K562 (cell line): Measurements from ENCODE around the gene MARS1. TPM values are rescaled to one million over a fixed set of nuclear protein-coding genes. Genes with fewer than 3 reads are reported as not detected.
A peak's percentile ranks its signal among the peaks of the same experiment; 100 is the strongest.

ENCODE experiments used
- ETS1 ChIP-seq: conservative IDR thresholded peaks from 2 replicates; pipeline ENCODE4 v1.6.1; 2011; ENCODE audit warnings: low read depth, mild to moderate bottlenecking, low read length; ENCODE audit not compliant: control insufficient read depth
- GTF2E2 ChIP-seq: fragments of 200-800 bp; sonication (Bioruptor generic); IDR thresholded peaks from 2 replicates; pipeline ENCODE4 v1.6.1; 2016; ENCODE audit warnings: missing genetic modification characterization, missing compliant biosample characterization
- HLTF ChIP-seq: fragments of 450-650 bp; IDR thresholded peaks from 2 replicates; pipeline ENCODE4 v1.6.1; 2016
- NBN ChIP-seq: fragments of 450-650 bp; IDR thresholded peaks from 2 replicates; pipeline ENCODE4 v1.6.1; 2016; ENCODE audit warnings: low read depth, mild to moderate bottlenecking
- NCOA1 ChIP-seq: fragments of 450-650 bp; IDR thresholded peaks from 2 replicates; pipeline ENCODE4 v1.6.1; 2016; ENCODE audit warnings: low read depth
- NRF1 ChIP-seq, 2 experiments: fragments of 450-650 bp; IDR thresholded peaks in 1 of 2; conservative IDR thresholded peaks in 1 of 2; 2 replicates each; pipeline ENCODE4 v1.6.1; 2014; ENCODE audit warnings: mild to moderate bottlenecking in 2 of 2
- RBM14 ChIP-seq: fragments of 200-400 bp; formaldehyde crosslinking; IDR thresholded peaks from 2 replicates; pipeline ENCODE4 v1.6.1; 2018; ENCODE audit warnings: low read depth, mild to moderate bottlenecking, low read length, moderate library complexity, borderline replicate concordance; ENCODE audit not compliant: insufficient read depth
- SNIP1 ChIP-seq: fragments of 450-650 bp; IDR thresholded peaks from 2 replicates; pipeline ENCODE4 v1.7.1; 2017; ENCODE audit warnings: low read depth, mild to moderate bottlenecking
- TAF1 ChIP-seq: IDR thresholded peaks from 2 replicates; pipeline ENCODE4 v1.6.1; 2011; ENCODE audit warnings: mild to moderate bottlenecking, low read length, moderate library complexity; ENCODE audit not compliant: insufficient read depth, control insufficient read depth, severe bottlenecking; ENCODE audit errors: extremely low read depth
- ZNF224 ChIP-seq: sonication (generic); formaldehyde crosslinking; IDR thresholded peaks from 2 replicates; pipeline ENCODE4 v1.8.0; 2022; ENCODE audit warnings: mild to moderate bottlenecking, missing genetic modification reagents
- ZNF324 ChIP-seq: fragments of 250-450 bp; sonication (Bioruptor Pico); IDR thresholded peaks from 2 replicates; pipeline ENCODE4 v1.4.0; 2020; ENCODE audit warnings: mild to moderate bottlenecking
- ZSCAN32 ChIP-seq: fragments of 450-650 bp; formaldehyde crosslinking; IDR thresholded peaks from 2 replicates; pipeline ENCODE4 v1.4.0; 2020; ENCODE audit warnings: mild to moderate bottlenecking, moderate library complexity
- polyA plus RNA-seq, 8 experiments: library from polyadenylated mRNA; depleted of rRNA in 4 of 8; stranded (reverse) in 5 of 8; unstranded in 3 of 8; fragments of >200 nt; fragmentation: Nextera tagmentation in 2 of 8; fragmentation: Illumina TruSeq in 1 of 8; extraction: Ambion mirVana in 2 of 8; extraction: Trizol in 1 of 8; gene quantifications; 2 replicates each; pipeline versions ENCODE4 v1.2.1 to v1.2.3, GENCODE V29; 2011 to 2014; ENCODE audit warnings: inconsistent platforms in 1 of 8, missing spikeins in 1 of 8
- total RNA-seq, 7 experiments: library from RNA; depleted of rRNA in 6 of 7; stranded (reverse); fragments of >200 nt in 6 of 7; fragmentation: Illumina TruSeq in 2 of 7; extraction: Trizol in 2 of 7; gene quantifications; 2 replicates each; pipeline versions ENCODE4 v1.2.1 to v1.2.3, GENCODE V29; 2011 to 2021; ENCODE audit warnings: low replicate concordance in 1 of 7
- TF ChIP-seq, protein P1 (sequence below): fragments of 450-650 bp; IDR thresholded peaks from 2 replicates; pipeline ENCODE4 v1.6.1; 2016; ENCODE audit warnings: borderline replicate concordance
- TF ChIP-seq, protein P2 (sequence below): fragments of 450-650 bp; IDR thresholded peaks from 2 replicates; pipeline ENCODE4 v1.6.1; 2016; ENCODE audit warnings: missing biosample characterization, missing genetic modification characterization

The MARS1 gene
- total and polyA plus RNA-seq, 9 of the 15 experiments (the other 6 are each of a cell fraction or from before 2014, with no cell fraction given): 117 to 382 (median 220) TPM

- TF ChIP-seq TAF1 (peak; percentile 72), ZNF224 (CRISPR knock-in tag) (peak; percentile 73; the same call in 1 of the 2 replicates), NCOA1 (no peak), ZNF324 (no peak), ZSCAN32 (CRISPR knock-in tag) (peak; percentile 95), RBM14 (0 out of 2 replicates have a peak, but pooled peaks have one; percentile 37), NRF1 (conservative IDR thresholded peaks at IDR 0.05 in 1 of 2, IDR thresholded peaks at IDR 0.05 in 1 of 2) (peak in 1 of 2 experiments; percentile 40; a peak in 1 of 4 replicates), NBN (0 out of 2 replicates have a peak, but pooled peaks have one; percentile 15), ETS1 (peak; percentile 94), GTF2E2 (tag) (no peak), HLTF (0 out of 2 replicates have a peak, but pooled peaks have one; percentile 77), SNIP1 (peak; percentile 90)
- TF ChIP-seq, protein P1, sequence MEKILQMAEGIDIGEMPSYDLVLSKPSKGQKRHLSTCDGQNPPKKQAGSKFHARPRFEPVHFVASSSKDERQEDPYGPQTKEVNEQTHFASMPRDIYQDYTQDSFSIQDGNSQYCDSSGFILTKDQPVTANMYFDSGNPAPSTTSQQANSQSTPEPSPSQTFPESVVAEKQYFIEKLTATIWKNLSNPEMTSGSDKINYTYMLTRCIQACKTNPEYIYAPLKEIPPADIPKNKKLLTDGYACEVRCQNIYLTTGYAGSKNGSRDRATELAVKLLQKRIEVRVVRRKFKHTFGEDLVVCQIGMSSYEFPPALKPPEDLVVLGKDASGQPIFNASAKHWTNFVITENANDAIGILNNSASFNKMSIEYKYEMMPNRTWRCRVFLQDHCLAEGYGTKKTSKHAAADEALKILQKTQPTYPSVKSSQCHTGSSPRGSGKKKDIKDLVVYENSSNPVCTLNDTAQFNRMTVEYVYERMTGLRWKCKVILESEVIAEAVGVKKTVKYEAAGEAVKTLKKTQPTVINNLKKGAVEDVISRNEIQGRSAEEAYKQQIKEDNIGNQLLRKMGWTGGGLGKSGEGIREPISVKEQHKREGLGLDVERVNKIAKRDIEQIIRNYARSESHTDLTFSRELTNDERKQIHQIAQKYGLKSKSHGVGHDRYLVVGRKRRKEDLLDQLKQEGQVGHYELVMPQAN: peak; percentile 94; the same call in 1 of the 2 replicates
- TF ChIP-seq, protein P2, sequence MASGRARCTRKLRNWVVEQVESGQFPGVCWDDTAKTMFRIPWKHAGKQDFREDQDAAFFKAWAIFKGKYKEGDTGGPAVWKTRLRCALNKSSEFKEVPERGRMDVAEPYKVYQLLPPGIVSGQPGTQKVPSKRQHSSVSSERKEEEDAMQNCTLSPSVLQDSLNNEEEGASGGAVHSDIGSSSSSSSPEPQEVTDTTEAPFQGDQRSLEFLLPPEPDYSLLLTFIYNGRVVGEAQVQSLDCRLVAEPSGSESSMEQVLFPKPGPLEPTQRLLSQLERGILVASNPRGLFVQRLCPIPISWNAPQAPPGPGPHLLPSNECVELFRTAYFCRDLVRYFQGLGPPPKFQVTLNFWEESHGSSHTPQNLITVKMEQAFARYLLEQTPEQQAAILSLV (tag): peak; percentile 72; the same call in 1 of the 2 replicates
These were observed at the start of gene MARS1 (continued) for GRCh38 chr12:57487597-57488401.
